GM12873 (cell line): ENCODE data around the gene BTBD7.

ENCODE experiments used
- TF ChIP-seq, protein P1 (sequence below): IDR thresholded peaks from 2 replicates; pipeline ENCODE4 v1.5.1; 2012; ENCODE audit warnings: low read depth, mild to moderate bottlenecking, moderate library complexity, low read length, control low read depth; ENCODE audit not compliant: insufficient read depth; ENCODE audit errors: missing control alignments

BTBD7 gene

DNA sequence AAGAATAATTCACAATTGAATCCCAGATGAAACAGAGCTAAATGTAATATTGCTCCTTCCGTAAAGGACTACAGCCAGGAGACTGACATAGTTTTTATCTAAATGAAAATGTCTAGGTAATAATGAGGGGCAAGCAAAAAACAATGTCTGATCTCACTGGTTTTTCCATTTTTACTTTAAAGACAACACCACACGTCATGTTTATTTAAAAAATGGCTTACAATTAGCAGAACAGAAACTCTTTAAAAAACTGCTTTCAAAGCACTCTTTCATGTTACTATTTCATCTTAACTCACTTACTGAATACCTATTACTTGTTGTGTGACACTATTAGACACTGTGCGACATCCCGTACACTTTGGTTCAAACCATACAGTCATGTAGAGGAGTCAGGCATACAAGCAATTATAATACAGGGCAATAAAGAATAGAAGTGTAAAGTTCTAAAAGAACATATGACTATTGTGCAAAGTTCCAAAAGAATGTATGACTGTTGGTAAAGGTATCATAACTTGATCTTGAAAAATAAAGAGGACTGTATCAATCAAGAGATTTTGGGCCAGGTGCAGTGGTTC lies 9.1 kb downstream of the BTBD7 start:
- TF ChIP-seq, protein P1, sequence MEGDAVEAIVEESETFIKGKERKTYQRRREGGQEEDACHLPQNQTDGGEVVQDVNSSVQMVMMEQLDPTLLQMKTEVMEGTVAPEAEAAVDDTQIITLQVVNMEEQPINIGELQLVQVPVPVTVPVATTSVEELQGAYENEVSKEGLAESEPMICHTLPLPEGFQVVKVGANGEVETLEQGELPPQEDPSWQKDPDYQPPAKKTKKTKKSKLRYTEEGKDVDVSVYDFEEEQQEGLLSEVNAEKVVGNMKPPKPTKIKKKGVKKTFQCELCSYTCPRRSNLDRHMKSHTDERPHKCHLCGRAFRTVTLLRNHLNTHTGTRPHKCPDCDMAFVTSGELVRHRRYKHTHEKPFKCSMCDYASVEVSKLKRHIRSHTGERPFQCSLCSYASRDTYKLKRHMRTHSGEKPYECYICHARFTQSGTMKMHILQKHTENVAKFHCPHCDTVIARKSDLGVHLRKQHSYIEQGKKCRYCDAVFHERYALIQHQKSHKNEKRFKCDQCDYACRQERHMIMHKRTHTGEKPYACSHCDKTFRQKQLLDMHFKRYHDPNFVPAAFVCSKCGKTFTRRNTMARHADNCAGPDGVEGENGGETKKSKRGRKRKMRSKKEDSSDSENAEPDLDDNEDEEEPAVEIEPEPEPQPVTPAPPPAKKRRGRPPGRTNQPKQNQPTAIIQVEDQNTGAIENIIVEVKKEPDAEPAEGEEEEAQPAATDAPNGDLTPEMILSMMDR: no peak

DNA sequence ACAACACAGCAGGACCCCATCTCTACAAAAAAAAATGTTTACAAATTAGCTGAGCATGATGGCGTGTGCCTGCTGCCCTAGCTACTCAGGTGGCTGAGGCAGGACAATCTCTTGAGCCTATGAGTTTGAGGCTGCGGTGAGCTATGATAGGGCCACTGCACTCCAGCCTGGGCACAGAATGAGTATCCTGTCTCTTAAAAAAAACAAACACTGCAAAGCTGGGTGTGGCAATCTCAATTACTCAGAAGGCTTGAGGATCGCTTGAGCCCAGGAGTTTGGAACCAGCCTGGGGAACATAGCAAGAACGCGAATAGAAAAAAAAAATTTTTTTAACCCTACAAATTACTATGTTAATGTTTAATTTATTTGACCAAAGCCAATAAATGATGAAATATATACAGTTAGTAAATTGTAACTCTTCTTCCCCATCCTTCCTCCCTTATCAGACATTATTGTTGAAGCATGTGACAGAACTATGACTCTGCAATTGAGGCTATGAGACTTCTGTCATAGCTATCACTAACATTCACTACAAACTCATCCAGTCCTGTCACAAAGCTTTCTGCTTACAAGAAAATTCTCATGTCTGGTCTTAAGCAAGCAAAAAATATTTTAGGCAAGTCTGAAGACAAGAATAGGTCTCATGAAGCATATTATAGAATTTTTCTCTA lies 9.8 kb downstream of the BTBD7 start:
- TF ChIP-seq, protein P1: no peak

DNA sequence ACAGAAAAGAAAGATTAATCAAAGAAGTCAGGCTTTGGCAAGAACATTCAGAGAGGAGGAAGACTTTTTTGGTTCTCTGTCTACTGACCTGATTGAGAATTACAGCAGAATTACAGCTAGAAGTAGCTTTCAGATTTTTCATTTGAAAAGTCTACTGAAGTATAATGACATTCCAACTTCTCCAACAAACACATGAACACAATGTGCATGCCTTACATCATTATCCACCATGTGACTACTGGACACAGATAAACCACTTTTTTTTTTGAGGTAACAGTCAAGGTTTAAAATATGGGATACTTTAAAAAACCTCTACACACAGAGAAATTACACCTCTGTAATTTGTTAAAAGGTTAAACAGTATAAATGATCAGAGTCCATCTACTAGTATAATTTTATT lies 12.3 kb downstream of the BTBD7 start:
- TF ChIP-seq, protein P1: no peak

DNA sequence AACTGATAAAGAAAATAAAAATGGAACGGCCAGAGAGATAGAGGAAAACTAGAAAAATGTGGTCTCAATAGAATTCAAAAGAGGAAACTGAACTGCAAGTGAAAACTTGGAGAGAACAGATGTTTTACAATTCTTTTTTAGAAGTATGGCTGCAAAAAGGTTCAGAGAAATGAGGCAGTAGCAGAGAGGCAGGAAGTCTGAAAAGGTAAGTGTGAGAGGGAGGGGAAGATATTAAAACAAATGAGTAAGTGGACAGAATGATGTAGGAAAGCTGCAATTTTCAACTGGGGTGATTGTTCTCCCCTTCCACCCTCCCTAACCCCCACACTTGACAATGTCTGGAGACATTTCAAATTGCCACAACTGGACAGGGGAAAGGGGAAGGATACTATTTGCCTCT lies 12.9 kb downstream of the BTBD7 start:
- TF ChIP-seq, protein P1: no peak

DNA sequence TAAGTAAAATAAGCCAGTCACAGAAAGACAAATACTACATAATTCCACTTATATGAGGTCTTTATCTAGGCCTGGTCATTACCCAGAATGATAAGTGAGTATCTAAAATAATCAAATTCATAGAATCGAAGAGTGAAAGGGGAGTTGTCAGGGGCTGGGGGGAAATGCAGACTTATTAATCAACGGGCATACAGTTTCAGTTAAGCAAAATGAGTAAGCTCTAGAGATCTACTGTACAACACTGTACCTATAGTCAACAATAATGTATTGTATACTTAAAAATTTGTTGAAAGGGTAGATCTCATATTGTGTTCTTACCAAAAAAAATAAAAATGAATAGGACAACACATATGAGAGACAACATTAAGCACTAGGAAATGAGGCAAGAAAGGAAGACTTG lies 13.3 kb downstream of the BTBD7 start:
- TF ChIP-seq, protein P1: no peak

DNA sequence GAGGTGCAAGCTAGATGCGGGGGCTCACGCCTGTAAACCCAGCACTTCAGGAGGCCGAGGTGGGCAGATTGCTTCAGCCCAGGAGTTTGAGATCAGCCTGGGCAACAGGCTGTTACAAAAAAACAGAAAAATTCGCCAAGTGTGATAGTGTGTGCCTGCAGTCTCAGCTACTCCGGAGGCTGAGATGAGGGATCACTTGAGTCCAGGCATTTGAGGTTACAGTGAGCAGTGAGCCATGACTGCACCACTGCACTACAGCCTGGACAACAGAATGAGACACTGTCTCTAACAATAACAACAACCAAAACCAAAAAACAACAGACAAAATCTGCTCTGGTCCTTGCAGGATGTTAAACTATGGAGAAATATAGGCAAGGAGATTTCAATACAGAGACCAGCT lies 13.9 kb downstream of the BTBD7 start:
- TF ChIP-seq, protein P1: no peak

DNA sequence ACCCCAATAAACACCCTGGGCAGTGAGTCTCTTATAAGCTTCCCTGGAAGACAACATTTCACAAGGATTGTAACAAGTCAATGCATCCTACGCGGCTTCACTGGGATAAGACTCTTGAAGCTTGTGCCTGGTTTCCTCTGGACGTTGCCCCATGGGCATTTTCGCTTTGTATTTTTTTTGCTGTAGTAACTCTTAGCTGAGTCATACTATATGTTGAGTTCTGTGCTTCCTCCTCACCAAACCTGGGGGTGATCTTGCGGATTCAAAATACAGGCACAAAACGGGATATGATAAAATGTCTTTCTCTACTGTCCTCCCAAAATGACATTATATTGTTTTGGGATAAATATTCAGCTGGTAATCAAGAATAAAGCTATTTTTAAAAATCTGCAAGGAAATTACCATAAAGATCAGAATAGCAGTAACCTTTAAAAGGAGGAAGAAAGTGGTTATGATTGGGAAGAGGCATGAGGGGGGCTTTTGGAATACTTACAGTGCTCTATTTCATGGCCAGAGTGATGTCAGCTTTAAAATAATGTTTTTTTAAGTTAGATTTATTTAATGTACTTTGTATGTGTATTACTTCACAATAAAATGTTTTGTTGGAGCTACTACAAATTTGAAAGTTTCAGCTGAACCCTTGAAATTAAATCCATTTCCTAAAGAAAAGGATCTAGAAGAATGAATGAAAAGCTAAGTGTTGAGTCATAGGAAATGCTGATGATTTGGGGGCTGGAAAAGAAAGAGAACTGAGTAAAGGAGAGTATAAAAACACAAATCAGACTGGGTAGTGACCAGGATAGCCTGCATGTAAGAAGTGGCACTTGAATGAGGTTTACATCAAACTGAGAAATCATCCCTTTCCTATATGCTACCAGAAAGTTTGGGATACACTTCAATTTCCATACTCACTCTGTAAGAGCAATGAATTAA lies 14.7 kb downstream of the BTBD7 start:
- TF ChIP-seq, protein P1: no peak
